ENCODE measurements around the gene ATP6V0A4.
"Not testable (repeated sequence)": the region's sequence is repeated elsewhere in the genome, so short reads cannot be mapped to it uniquely, and the experiment has no call there.

ATP6V0A4 gene

GRCh38 chr7:138749960-138750359, 48.0 kb downstream of the ATP6V0A4 start:
- no peak for DNase-seq

GRCh38 chr7:138748666-138749065, 49.3 kb downstream of the ATP6V0A4 start:
- no peak for DNase-seq

GRCh38 chr7:138746073-138746472, 51.9 kb downstream of the ATP6V0A4 start:
- DNase-seq: no peak

- no peak for DNase-seq
Observed at GRCh38 chr7:138745189-138745588, 52.8 kb downstream of the ATP6V0A4 start.

GRCh38 chr7:138741453-138741735, 56.6 kb downstream of the ATP6V0A4 start:
- no peak for DNase-seq

- DNase-seq: no peak
Observed at GRCh38 chr7:138739859-138740258, 58.1 kb downstream of the ATP6V0A4 start.

GRCh38 chr7:138738551-138739335, 59.3 kb downstream of the ATP6V0A4 start:
- DNase-seq: peak; percentile 80

- DNase-seq: no peak
Observed at GRCh38 chr7:138738114-138738513, 59.9 kb downstream of the ATP6V0A4 start.

GRCh38 chr7:138735399-138735798, 62.6 kb downstream of the ATP6V0A4 start:
- no peak for DNase-seq

GRCh38 chr7:138731733-138732132, 66.3 kb downstream of the ATP6V0A4 start:
- DNase-seq: not testable (repeated sequence)

- no peak for DNase-seq
Observed at GRCh38 chr7:138729444-138729843, 68.6 kb downstream of the ATP6V0A4 start.

- DNase-seq: no peak
Observed at GRCh38 chr7:138727336-138728099, 70.5 kb downstream of the ATP6V0A4 start.

GRCh38 chr7:138726288-138726687, 71.7 kb downstream of the ATP6V0A4 start:
- no peak for DNase-seq

- no peak for DNase-seq
Observed at GRCh38 chr7:138720286-138720685, 77.7 kb downstream of the ATP6V0A4 start.

- no peak for DNase-seq
Observed at GRCh38 chr7:138716889-138717288, 81.1 kb downstream of the ATP6V0A4 start.

- no peak for DNase-seq
Observed at GRCh38 chr7:138713191-138713590, 84.8 kb downstream of the ATP6V0A4 start.

GRCh38 chr7:138712652-138713051, 85.3 kb downstream of the ATP6V0A4 start:
- no peak for DNase-seq

- no peak for DNase-seq
Observed at GRCh38 chr7:138710536-138711385, 87.2 kb downstream of the ATP6V0A4 start.

- no peak for DNase-seq
Observed at GRCh38 chr7:138705167-138705566, 92.8 kb downstream of the ATP6V0A4 start.

- no peak for DNase-seq
Observed at GRCh38 chr7:138701537-138701923, 96.5 kb downstream of the ATP6V0A4 start.

- DNase-seq: no peak
Observed at GRCh38 chr7:138700857-138701536, 97.0 kb downstream of the ATP6V0A4 start, which contains the start of gene SVOPL. SVOPL (minus strand) TSS chr7:138701362; CDS start chr7:138679045, 22,317 bp downstream.

- DNase-seq: no peak
Observed at GRCh38 chr7:138699661-138700060, 98.3 kb downstream of the ATP6V0A4 start.

- DNase-seq: no peak
Observed at GRCh38 chr7:138698281-138698680, 99.7 kb downstream of the ATP6V0A4 start.
